Measurements from ENCODE around the gene ITGB6. TPM values are rescaled to one million over a fixed set of nuclear protein-coding genes. Genes with fewer than 3 reads are reported as not detected.

ITGB6 gene
- total and polyA plus RNA-seq, 2 of the 8 experiments (the other 6 are each of a cell fraction or from before 2014, with no cell fraction given): not detected

DNA sequence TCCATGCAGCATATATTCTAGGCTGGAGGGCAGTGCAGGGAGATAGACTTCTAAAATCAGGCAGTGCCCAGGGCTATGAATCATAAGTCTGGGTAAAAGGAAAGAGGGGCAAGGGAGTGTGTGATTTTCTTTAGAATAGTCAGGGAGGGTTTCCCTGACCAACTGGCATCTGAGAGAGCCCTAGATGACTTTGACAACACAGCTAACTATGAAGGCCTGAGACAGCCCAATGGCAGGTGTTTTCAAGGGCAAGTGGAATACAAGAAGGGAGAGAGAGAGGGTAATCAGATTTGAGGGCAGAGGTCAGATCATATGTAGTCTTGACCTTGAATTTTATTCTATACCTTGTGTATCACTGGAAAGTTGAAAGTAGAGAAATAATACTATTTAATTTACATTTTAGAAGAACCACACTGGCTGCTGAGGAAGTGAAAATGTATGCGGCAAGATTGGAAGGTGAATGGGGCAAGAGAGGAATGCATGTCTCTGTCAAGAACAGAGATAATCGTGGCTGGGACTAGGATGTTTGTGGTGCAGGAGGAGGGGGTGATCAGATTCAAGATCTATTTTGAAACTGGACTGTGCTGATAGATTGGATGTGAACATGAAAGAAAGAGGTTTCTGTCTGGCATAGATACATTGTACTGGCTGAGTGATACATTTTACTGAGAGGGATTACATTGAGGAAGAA lies 1.9 kb upstream of the ITGB6 start:
- WGBS, 2 experiments (ENCODE audit: extremely low coverage in 1 of 2, insufficient coverage in 1 of 2, insufficient read length in 1 of 2, insufficient replicate concordance in 2 of 2, low coverage in 1 of 2, low lambda C conversion rate in 2 of 2, missing lambda C conversion rate in 1 of 2): 86% methylated on average over 2 of the region's 2 CpGs; no CpG with 5 or more reads in 1 of the 2 experiments
- Histone ChIP-seq H3K36me3 (ENCODE audit: control insufficient read depth in 2 of 4, insufficient read depth in 4 of 4, low read length in 3 of 4) (no peaks in the 10 kb centered on the region), H3K56ac (replicated peaks; ENCODE audit: insufficient read length, low read depth, low read length) (no peak overlapping the region)
- TF ChIP-seq HDAC6 (IDR thresholded peaks at IDR 0.05; ENCODE audit: low read depth, low read length) (no peak), TEAD4 (IDR thresholded peaks at IDR 0.05; ENCODE audit: low read depth, low read length) (no peak)

More for the DNA sequence above, 1.9 kb upstream of the ITGB6 start:
- DNase-seq (ENCODE audit: low read depth in 1 of 2, low spot score in 2 of 2) (no peak), FAIRE-seq (no peak)
- H3K4me3 ChIP-seq (ENCODE audit: extremely low read depth in 1 of 4, insufficient read depth in 2 of 4, low read depth in 3 of 4, low read length in 4 of 4): no peak overlapping the region
- H3K18ac ChIP-seq (ENCODE audit: extremely low read depth, low read length): no peak overlapping the region
- CTCF ChIA-PET (ENCODE audit: partially characterized antibody): no interaction called here
- no peak overlapping the region for H2AK5ac ChIP-seq (ENCODE audit: low read depth, low read length)
- no peak overlapping the region for H3K9ac ChIP-seq (replicated peaks in 1 of 4; ENCODE audit: extremely low read depth in 1 of 4, low read depth in 3 of 4, low read length in 3 of 4)
- H4K20me1 ChIP-seq (replicated peaks in 1 of 2; ENCODE audit: control insufficient read depth in 1 of 2, insufficient read depth in 2 of 2, low read length in 2 of 2): no peaks in the 10 kb centered on the region
- H2BK5ac ChIP-seq (ENCODE audit: low read depth, low read length): no peak overlapping the region
- no peaks in the 10 kb centered on the region for H3K79me2 ChIP-seq (ENCODE audit: control insufficient read depth in 1 of 2, insufficient read depth in 2 of 2, low read length in 2 of 2)
- no peak overlapping the region for H2BK20ac ChIP-seq (ENCODE audit: low read length)
- no peak overlapping the region for H4K8ac ChIP-seq (ENCODE audit: extremely low read depth, insufficient read depth, low read length)
- no peaks in the 10 kb centered on the region for H3K4me1 ChIP-seq (replicated peaks in 1 of 4; ENCODE audit: control insufficient read depth in 3 of 4, insufficient read depth in 4 of 4, low read length in 3 of 4)
- 0 out of 4 replicates have a peak, but pooled peaks cover 0 to 4% of the 10 kb centered on the region in 2 experiments for H3K9me3 ChIP-seq (ENCODE audit: insufficient read depth in 2 of 2, low read depth in 1 of 2, low read length in 1 of 2)
- no peaks in the 10 kb centered on the region for H3K79me1 ChIP-seq (ENCODE audit: low read depth, low read length)
- no peaks in the 10 kb centered on the region for H3K27me3 ChIP-seq (replicated peaks in 1 of 4; ENCODE audit: control insufficient read depth in 3 of 4, extremely low read depth in 1 of 4, insufficient read depth in 3 of 4, low read length in 3 of 4)
- no peak overlapping the region for H3K14ac ChIP-seq (ENCODE audit: insufficient read length)
- no peak overlapping the region for H3K4me2 ChIP-seq (ENCODE audit: insufficient read depth in 1 of 2, low read depth in 2 of 2, low read length in 2 of 2)
- no peak overlapping the region for H2BK120ac ChIP-seq (replicated peaks; ENCODE audit: low read depth, low read length)
- H4K91ac ChIP-seq (replicated peaks; ENCODE audit: insufficient read length, low read length): no peak overlapping the region
- H3K4ac ChIP-seq (replicated peaks; ENCODE audit: insufficient read length, low read depth, low read length): no peak overlapping the region
- no peak overlapping the region for H3K23ac ChIP-seq (ENCODE audit: insufficient read length)
- H3K27ac ChIP-seq (ENCODE audit: low read depth, low read length): no peak overlapping the region
- H2BK15ac ChIP-seq (ENCODE audit: low read length): no peak overlapping the region
- H3K23me2 ChIP-seq (ENCODE audit: low read depth, low read length): no peaks in the 10 kb centered on the region
- POLR2A ChIA-PET (ENCODE audit: partially characterized antibody): no interaction called here
- no peak overlapping the region for H4K5ac ChIP-seq (ENCODE audit: insufficient read length, low read depth, low read length)
- no peak overlapping the region for H2AFZ ChIP-seq (ENCODE audit: low read length)
- H2BK12ac ChIP-seq (ENCODE audit: low read depth, low read length): no peak overlapping the region

Data from H1 (cell line).